ENCODE data around the gene FASTKD2.

FASTKD2 gene

DNA sequence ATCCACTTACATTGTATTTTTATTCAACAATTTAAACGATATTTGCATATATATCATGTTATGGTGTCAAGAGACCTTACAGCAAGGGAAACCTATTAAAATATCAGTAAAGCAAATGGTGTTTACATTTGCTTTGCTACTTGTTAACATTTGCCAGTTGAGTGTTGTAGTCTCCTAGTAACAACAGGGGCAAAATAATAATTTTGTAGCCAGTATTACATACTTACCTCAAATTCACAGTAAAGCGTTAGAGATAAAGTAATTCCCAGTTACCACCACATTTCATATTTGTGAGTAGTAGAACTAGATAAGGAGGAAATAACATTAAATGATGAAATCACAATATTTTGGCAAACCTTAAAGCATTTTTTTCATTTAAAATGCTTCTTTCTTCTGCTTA lies 71.3 kb downstream of the FASTKD2 start:
- DNase-seq (ENCODE audit: low read depth in 3 of 3): no peak

DNA sequence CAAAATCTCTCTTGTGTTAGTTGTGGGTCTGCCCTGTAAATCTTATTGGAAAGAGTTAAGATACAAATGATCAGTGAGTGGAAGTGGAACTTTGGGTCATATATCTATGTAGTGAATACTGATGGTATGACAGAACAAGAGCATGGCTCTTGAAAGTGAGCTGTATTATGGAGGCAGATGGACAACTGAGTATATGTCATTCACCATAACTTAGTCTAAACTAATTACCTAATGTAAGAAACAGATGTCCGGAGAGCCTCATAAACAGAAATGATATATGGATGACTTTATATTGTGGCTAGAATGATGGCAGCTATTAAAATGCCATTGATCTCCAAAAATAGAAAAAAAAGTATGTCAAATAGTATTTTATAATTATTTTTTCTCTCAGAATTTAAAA lies 72.4 kb downstream of the FASTKD2 start:
- DNase-seq (ENCODE audit: low read depth in 3 of 3): no peak

DNA sequence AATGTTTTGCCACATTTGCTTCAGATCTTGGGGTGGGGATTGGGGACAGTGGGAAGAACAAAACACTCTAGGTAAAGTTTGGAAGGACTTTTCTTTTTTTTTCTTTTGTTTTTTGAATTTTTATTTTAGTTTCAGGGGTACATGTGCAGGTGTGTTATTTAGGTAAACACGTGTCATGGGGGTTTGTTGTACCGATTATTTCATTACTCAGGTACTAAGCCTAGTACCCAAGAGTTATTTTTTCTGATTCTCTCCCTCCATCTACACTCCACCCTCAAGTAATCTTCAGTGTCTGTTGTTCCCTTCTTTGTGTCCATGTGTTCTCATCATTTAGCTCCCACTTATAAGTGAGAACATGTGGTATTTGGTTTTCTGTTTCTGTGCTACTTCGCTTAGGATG lies 73.3 kb downstream of the FASTKD2 start:
- no peak for DNase-seq (ENCODE audit: low read depth in 3 of 3)

DNA sequence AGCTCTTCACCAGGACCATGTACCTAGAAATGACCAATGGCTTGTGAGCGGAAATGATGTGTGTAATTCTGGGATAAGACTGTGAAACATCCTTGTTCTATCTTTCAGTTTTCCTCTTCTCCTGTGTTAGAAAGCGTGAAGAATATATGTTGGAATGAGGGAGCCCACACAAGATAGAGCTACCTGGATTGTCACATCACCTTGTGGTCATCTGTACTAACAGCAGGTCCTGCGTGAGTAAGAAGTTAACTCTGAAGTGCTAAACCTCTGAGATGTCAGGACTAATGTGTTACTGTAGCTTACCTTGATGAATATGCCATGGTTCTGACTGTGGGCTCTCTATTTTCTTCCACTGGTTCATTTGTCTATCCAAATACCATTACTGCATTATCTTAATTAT lies 75.6 kb downstream of the FASTKD2 start:
- no peak for DNase-seq (ENCODE audit: low read depth in 3 of 3)

Measured in stimulated activated CD4-positive, alpha-beta T cell treated with anti-CD3 and anti-CD28 coated beads, TNF-alpha, amount 100 ng/mL, for 24 hours (primary cell).